Activated naive CD4-positive, alpha-beta T cell treated with anti-CD3 and anti-CD28 coated beads, Interleukin-2, amount 50 U/mL, for 24 hours (primary cell): ENCODE data around the gene NMT1.

Source experiments
- H3K27ac Mint-ChIP-seq: one replicate; pipeline ENCODE4 v1.8.0; 2021; ENCODE audit warnings: mild to moderate bottlenecking, mixed read lengths
- H3K27me3 Mint-ChIP-seq: one replicate; pipeline ENCODE4 v1.8.0; 2021; ENCODE audit warnings: mixed read lengths
- H3K36me3 Mint-ChIP-seq: one replicate; pipeline ENCODE4 v1.8.0; 2021; ENCODE audit warnings: mixed read lengths
- H3K4me1 Mint-ChIP-seq: one replicate; pipeline ENCODE4 v1.8.0; 2021; ENCODE audit warnings: mixed read lengths
- H3K4me3 Mint-ChIP-seq: one replicate; pipeline ENCODE4 v1.8.0; 2021; ENCODE audit warnings: mild to moderate bottlenecking, mixed read lengths
- H3K9me3 Mint-ChIP-seq: one replicate; pipeline ENCODE4 v1.8.0; 2021; ENCODE audit warnings: mixed read lengths

Gene NMT1

DNA sequence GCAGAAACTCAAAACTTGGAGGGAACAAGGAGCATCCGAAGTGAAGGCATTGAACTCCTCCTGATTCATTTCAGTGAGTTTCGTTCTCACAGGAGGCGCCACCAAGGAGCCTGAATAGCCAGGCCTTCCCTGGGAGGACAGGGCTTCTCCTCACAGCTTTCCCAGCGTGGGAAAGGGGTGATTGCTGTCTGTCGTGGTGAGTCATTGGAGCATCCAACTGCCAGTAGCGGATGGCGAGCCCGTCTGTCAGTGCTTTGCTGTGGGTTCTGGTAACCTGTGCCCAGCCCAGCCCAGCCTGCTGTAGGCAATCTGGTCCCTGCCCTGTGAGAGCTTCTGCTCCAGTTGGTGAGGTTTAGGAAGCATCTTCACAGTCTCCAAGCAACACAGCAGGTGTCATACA lies 42.9 kb downstream of the NMT1 start:
- Mint-ChIP-seq H3K36me3 (peaks cover 6% of the 10 kb centered on the region), H3K27ac (no peak overlapping the region), H3K27me3 (no peaks in the 10 kb centered on the region), H3K9me3 (no peaks in the 10 kb centered on the region), H3K4me1 (peaks cover 2% of the 10 kb centered on the region), H3K4me3 (no peak overlapping the region)

- H3K4me3 Mint-ChIP-seq: no peak overlapping the region
- no peaks in the 10 kb centered on the region for H3K27me3 Mint-ChIP-seq
- no peak overlapping the region for H3K27ac Mint-ChIP-seq
- no peaks in the 10 kb centered on the region for H3K4me1 Mint-ChIP-seq
- H3K36me3 Mint-ChIP-seq: peaks cover 4% of the 10 kb centered on the region
- no peaks in the 10 kb centered on the region for H3K9me3 Mint-ChIP-seq
Observed at GRCh38 chr17:45104497-45104896, 43.4 kb downstream of the NMT1 start.

- Mint-ChIP-seq H3K4me3 (no peak overlapping the region), H3K4me1 (no peaks in the 10 kb centered on the region), H3K36me3 (peaks cover 4% of the 10 kb centered on the region), H3K27me3 (no peaks in the 10 kb centered on the region), H3K27ac (no peak overlapping the region), H3K9me3 (no peaks in the 10 kb centered on the region)
Observed at GRCh38 chr17:45104907-45105624, 43.9 kb downstream of the NMT1 start.

- Mint-ChIP-seq H3K4me1 (no peaks in the 10 kb centered on the region), H3K27ac (no peak overlapping the region), H3K9me3 (no peaks in the 10 kb centered on the region), H3K36me3 (peaks cover 4% of the 10 kb centered on the region), H3K27me3 (no peaks in the 10 kb centered on the region), H3K4me3 (no peak overlapping the region)
Observed at GRCh38 chr17:45106096-45106495, 45.0 kb downstream of the NMT1 start.

- Mint-ChIP-seq H3K9me3 (no peaks in the 10 kb centered on the region), H3K36me3 (peaks cover 4% of the 10 kb centered on the region), H3K4me3 (no peak overlapping the region), H3K27me3 (no peaks in the 10 kb centered on the region), H3K4me1 (no peaks in the 10 kb centered on the region), H3K27ac (no peak overlapping the region)
Observed at GRCh38 chr17:45106582-45106981, 45.5 kb downstream of the NMT1 start.

- H3K4me3 Mint-ChIP-seq: no peak overlapping the region
- H3K4me1 Mint-ChIP-seq: no peaks in the 10 kb centered on the region
- H3K27ac Mint-ChIP-seq: no peak overlapping the region
- no peaks in the 10 kb centered on the region for H3K27me3 Mint-ChIP-seq
- no peaks in the 10 kb centered on the region for H3K9me3 Mint-ChIP-seq
- peaks cover 2% of the 10 kb centered on the region for H3K36me3 Mint-ChIP-seq
Observed at GRCh38 chr17:45107293-45108010, 46.3 kb downstream of the NMT1 start.

DNA sequence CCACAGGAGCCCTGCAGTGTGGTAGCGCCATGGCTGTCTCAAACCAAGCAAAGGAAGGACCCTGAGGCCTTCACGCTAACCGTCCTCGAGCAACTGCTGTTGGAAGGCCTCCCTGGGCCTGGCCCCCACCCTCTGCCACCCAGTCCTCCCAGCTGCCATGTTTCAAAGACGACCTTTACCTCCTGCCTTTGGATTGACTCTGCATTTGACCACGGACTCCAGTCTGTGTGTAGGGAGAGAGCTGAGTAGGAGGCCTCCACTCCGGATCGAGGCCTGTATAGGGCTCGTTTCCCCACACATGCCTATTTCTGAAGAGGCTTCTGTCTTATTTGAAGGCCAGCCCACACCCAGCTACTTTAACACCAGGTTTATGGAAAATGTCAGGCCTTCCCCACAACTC lies 46.9 kb downstream of the NMT1 start:
- Mint-ChIP-seq H3K4me1 (no peaks in the 10 kb centered on the region), H3K27me3 (no peaks in the 10 kb centered on the region), H3K27ac (no peak overlapping the region), H3K36me3 (peaks cover 2% of the 10 kb centered on the region), H3K4me3 (no peak overlapping the region), H3K9me3 (no peaks in the 10 kb centered on the region)

DNA sequence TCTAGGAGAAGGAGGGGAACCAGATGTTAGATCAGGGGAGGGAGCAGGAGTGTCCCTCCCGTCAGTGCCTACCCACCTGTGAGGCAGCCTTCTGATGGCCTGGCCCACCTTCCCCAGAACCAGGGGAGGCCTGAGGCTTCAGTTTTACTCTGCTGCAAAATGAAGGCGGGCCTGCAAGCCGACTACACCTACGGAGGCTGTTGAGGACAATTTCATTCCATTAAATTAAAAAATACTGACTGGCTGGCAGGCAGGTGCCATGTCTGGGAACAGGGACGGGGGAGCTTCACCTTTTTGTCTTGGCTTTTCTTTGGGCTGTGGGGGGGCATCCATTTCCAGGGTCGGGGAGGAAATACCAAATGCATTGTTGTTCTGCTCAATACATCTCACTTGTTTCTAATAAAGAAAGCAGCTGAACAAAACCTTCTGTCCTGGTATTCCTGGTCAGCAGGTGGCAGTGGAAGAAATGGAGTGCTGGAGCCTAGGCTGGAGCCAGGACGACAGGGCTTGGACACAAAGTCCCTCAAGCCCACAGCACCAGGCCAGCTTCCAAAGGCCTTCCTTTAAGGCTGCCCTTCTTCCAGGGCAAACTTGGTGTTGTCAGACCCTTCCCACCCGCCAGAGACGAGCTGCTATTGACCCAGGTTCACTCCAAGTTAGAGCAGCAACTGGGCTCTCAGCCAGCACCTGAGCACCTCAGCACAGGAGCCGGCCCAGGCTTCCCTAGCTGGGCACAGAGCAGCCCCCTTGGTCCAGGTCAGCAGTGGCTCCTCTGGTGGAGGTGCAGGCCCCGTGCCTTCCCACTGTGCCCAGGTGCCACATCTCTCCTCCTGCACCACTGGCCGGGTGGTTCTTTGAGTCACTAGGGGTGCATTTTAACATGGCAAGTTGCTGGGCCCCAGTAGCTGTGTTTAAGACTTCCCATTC lies 47.7 kb downstream of the NMT1 start:
- Mint-ChIP-seq H3K9me3 (no peaks in the 10 kb centered on the region), H3K27ac (no peak overlapping the region), H3K36me3 (peaks cover 2% of the 10 kb centered on the region), H3K4me1 (no peaks in the 10 kb centered on the region), H3K27me3 (no peaks in the 10 kb centered on the region), H3K4me3 (no peak overlapping the region)

- no peaks in the 10 kb centered on the region for H3K27me3 Mint-ChIP-seq
- no peaks in the 10 kb centered on the region for H3K4me1 Mint-ChIP-seq
- H3K9me3 Mint-ChIP-seq: no peaks in the 10 kb centered on the region
- H3K36me3 Mint-ChIP-seq: peaks cover 2% of the 10 kb centered on the region
- no peak overlapping the region for H3K4me3 Mint-ChIP-seq
- peak overlapping the region; percentile 68 for H3K27ac Mint-ChIP-seq
Observed at GRCh38 chr17:45110676-45111611, 49.8 kb downstream of the NMT1 start.

DNA sequence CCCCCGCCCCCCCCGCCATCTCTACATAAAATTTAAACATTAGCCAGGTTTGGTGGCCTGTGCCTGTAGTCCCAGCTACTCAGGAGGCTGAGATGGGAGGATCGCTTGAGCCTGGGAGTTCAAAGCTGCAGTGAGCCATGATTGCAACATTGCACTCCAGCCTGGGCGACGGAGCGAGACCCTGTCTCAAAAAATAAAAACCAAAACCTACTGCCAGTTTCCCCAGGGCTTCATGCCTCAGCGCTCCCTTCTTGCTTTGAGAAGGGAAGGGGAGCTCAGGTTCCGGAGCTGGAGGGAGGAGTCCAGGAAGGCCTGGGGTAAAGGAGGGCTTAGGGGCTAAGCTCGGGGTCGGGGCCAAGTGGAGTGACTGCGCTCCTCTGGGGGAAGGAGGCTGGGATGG lies 50.7 kb downstream of the NMT1 start:
- Mint-ChIP-seq H3K27ac (no peak overlapping the region), H3K4me1 (no peaks in the 10 kb centered on the region), H3K9me3 (no peaks in the 10 kb centered on the region), H3K36me3 (no peaks in the 10 kb centered on the region), H3K27me3 (no peaks in the 10 kb centered on the region), H3K4me3 (no peak overlapping the region)

DNA sequence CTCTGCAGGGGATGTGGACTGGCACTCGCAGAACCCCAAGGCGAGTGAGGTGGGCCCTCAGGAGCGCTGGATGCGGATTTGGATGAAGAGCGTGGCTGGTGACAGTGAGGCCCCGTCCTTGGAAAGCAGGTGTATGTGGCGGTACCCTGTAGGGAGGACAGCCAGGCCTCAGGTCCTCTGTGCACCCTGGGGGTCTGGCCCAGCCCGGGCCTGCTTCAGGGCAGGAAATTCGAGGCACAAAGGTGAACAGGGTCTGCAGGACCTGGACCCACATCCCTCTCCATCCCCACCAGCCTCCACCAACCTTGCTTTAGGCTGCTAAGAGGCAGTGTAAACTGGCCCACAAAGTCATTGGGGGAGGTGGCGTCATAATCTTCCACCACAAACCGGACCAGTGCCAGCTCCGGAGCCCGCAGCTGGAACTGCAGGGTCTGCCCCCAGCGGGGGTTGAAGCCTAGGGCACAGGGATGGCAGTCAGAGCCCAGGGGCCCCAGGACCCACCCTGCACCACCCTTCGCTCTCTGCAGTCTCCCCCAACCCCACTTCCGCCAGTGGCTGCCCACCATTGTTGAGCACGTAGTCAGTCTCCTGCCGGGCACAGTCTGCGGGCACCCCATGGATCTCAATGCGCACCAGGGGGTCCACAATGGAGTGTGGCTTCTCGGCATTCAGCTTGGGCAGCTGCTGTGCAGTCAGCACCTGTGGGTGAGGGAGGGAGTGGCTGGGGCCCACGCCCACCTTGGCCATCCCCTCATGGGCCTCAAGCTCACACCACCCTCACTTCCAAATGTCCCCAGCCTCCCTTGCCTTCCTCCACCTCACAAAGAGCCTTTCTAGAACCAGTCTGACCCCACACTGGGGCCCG lies 51.7 kb downstream of the NMT1 start:
- Mint-ChIP-seq H3K27ac (no peak overlapping the region), H3K9me3 (no peaks in the 10 kb centered on the region), H3K36me3 (no peaks in the 10 kb centered on the region), H3K4me3 (no peak overlapping the region), H3K27me3 (no peaks in the 10 kb centered on the region), H3K4me1 (no peaks in the 10 kb centered on the region)

GRCh38 chr17:45113424-45113754 lies 52.3 kb downstream of the NMT1 start:
- Mint-ChIP-seq H3K36me3 (no peaks in the 10 kb centered on the region), H3K27ac (no peak overlapping the region), H3K4me1 (no peaks in the 10 kb centered on the region), H3K27me3 (no peaks in the 10 kb centered on the region), H3K9me3 (no peaks in the 10 kb centered on the region), H3K4me3 (no peak overlapping the region)

- no peaks in the 10 kb centered on the region for H3K36me3 Mint-ChIP-seq
- no peak overlapping the region for H3K27ac Mint-ChIP-seq
- H3K4me3 Mint-ChIP-seq: no peak overlapping the region
Observed at GRCh38 chr17:45114117-45114932, 53.2 kb downstream of the NMT1 start.

More at GRCh38 chr17:45114117-45114932, 53.2 kb downstream of the NMT1 start:
- no peaks in the 10 kb centered on the region for H3K9me3 Mint-ChIP-seq
- H3K27me3 Mint-ChIP-seq: no peaks in the 10 kb centered on the region
- no peaks in the 10 kb centered on the region for H3K4me1 Mint-ChIP-seq
